Kidney (tissue), 14 donors: ENCODE results near the gene TRMT44. TPM values are rescaled to one million over a fixed set of nuclear protein-coding genes. Genes with fewer than 3 reads are reported as not detected.

Source experiments
- DNase-seq, 5 donors: peaks; one replicate each; pipeline ENCODE4 v3.0.0-alpha.2; 2013 to 2020
- FAIRE-seq: peaks from 2 replicates; lab custom pipeline; 2012; peaks lifted over from hg19 to GRCh38; lab: Jason Lieb, UNC
- H3K27ac ChIP-seq, 2 donors: one replicate each; pipeline ENCODE4 v1.7.0; 2013; ENCODE audit warnings: low read depth in 2 of 2, low read length in 2 of 2, inconsistent platforms in 1 of 2
- H3K27me3 ChIP-seq: one replicate; pipeline ENCODE4 v1.7.1; 2013; ENCODE audit warnings: low read length, inconsistent platforms; ENCODE audit not compliant: control insufficient read depth, insufficient read depth
- H3K36me3 ChIP-seq, 3 donors: one replicate each; pipeline versions ENCODE4 v1.7.0 to v1.7.1; 2013; ENCODE audit warnings: low read length in 3 of 3, control low read depth in 1 of 3, inconsistent platforms in 1 of 3; ENCODE audit not compliant: insufficient read depth in 3 of 3, control insufficient read depth in 2 of 3
- H3K4me1 ChIP-seq, 3 donors: one replicate each; pipeline versions ENCODE4 v1.7.0 to v1.7.1; 2013; ENCODE audit warnings: low read length in 3 of 3, inconsistent platforms in 1 of 3, low read depth in 1 of 3; ENCODE audit not compliant: control insufficient read depth in 2 of 3, insufficient read depth in 2 of 3
- H3K4me3 ChIP-seq, 3 donors: one replicate each; pipeline versions ENCODE4 v1.7.0 to v1.8.1; 2013; ENCODE audit warnings: low read length in 3 of 3, control low read depth in 1 of 3, inconsistent platforms in 1 of 3
- H3K9ac ChIP-seq, 3 donors: one replicate each; pipeline versions ENCODE4 v1.7.0 to v1.7.1; 2013; ENCODE audit warnings: low read length in 3 of 3, control low read depth in 1 of 3, inconsistent platforms in 1 of 3
- H3K9me3 ChIP-seq, 3 donors: one replicate each; pipeline versions ENCODE4 v1.7.0 to v1.7.1; 2013; ENCODE audit warnings: low read length in 3 of 3, control low read depth in 1 of 3, inconsistent platforms in 1 of 3; ENCODE audit not compliant: control insufficient read depth in 2 of 3, insufficient read depth in 1 of 3
- intact Hi-C: fragments of 100-400 bp; cut with DNase I; formaldehyde crosslinking; loops from one replicate; pipeline ENCODE4 v1.11.1; 2022
- polyA plus RNA-seq: library from polyadenylated mRNA; stranded (reverse); fragments of 350-450 nt; fragmentation: Illumina TruSeq; extraction: RNeasy Lipid Tissue Mini Kit (QIAGEN cat#74804); gene quantifications from one replicate; pipeline ENCODE4 v1.2.3, GENCODE V29; 2014; ENCODE audit warnings: low read depth, low replicate concordance; ENCODE audit not compliant: insufficient read depth
- total RNA-seq: library from RNA; stranded (reverse); fragmentation: NEBNext Ultra II Directional; extraction: Animal tissue kit (Norgen Biotek cat#: 25700); gene quantifications from one replicate; pipeline ENCODE4 v1.2.1, GENCODE V29; 2021
- TF ChIP-seq, protein P1 (sequence below): IDR thresholded peaks from 3 replicates; pipeline ENCODE4 v1.5.1; 2012; ENCODE audit warnings: mild to moderate bottlenecking, moderate library complexity, borderline replicate concordance; ENCODE audit not compliant: insufficient read depth; ENCODE audit errors: extremely low read depth
- donor health status: control.
- donor health status: control.
- donor health status: control.
- donor health status: control.
- donor health status: control.
- donor health status: DM: yes; HTN: yes; CAD: no.
- donor health status: Normal renal cell carcinoma (clear cell type).

Gene TRMT44
- total and polyA plus RNA-seq, 2 donors from 2014 or later, result 5.1 to 20.1 TPM

DNA sequence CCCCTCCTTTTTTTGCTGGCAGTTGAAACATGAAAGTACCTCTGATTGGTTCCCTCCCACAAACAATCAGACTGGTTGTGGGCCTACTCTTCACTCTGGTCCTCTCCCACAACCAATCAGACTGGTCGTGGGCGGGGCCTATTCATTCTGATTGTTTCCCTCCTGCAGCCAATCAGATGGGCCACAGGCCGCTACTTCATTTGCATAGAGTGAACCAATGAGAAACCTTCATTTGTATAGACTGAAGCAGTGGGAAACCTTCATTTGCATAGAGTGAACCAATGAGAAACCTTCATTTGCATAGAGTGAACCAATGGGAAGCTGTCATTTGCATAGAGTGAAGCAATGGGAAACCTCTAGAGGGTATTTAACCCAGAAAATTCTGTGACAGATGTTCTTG lies 55.2 kb downstream of the TRMT44 start:
- TF ChIP-seq, protein P1, sequence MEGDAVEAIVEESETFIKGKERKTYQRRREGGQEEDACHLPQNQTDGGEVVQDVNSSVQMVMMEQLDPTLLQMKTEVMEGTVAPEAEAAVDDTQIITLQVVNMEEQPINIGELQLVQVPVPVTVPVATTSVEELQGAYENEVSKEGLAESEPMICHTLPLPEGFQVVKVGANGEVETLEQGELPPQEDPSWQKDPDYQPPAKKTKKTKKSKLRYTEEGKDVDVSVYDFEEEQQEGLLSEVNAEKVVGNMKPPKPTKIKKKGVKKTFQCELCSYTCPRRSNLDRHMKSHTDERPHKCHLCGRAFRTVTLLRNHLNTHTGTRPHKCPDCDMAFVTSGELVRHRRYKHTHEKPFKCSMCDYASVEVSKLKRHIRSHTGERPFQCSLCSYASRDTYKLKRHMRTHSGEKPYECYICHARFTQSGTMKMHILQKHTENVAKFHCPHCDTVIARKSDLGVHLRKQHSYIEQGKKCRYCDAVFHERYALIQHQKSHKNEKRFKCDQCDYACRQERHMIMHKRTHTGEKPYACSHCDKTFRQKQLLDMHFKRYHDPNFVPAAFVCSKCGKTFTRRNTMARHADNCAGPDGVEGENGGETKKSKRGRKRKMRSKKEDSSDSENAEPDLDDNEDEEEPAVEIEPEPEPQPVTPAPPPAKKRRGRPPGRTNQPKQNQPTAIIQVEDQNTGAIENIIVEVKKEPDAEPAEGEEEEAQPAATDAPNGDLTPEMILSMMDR, result no peak

GRCh38 chr4:8497762-8498161 lies 57.2 kb downstream of the TRMT44 start:
- DNase-seq (no peak), FAIRE-seq (no peak)
- intact Hi-C loops, result no loop called here
- Histone ChIP-seq H3K9ac (no peak overlapping the region), H3K4me1 (no peaks in the 10 kb centered on the region), H3K27ac (no peak overlapping the region), H3K4me3 (no peak overlapping the region), H3K27me3 (no peaks in the 10 kb centered on the region), H3K9me3 (no peaks in the 10 kb centered on the region), H3K36me3 (no peaks in the 10 kb centered on the region)
- TF ChIP-seq, protein P1, result no peak

More for the DNA sequence above, 55.2 kb downstream of the TRMT44 start:
- intact Hi-C loops, result no loop called here
- FAIRE-seq, result no peak
- DNase-seq, result no peak
- no peak overlapping the region for H3K4me3 ChIP-seq
- H3K9ac ChIP-seq, result no peak overlapping the region
- H3K36me3 ChIP-seq, result no peaks in the 10 kb centered on the region
- H3K27me3 ChIP-seq, result no peaks in the 10 kb centered on the region
- no peaks in the 10 kb centered on the region for H3K9me3 ChIP-seq
- no peaks in the 10 kb centered on the region for H3K4me1 ChIP-seq
- H3K27ac ChIP-seq, result no peak overlapping the region

DNA sequence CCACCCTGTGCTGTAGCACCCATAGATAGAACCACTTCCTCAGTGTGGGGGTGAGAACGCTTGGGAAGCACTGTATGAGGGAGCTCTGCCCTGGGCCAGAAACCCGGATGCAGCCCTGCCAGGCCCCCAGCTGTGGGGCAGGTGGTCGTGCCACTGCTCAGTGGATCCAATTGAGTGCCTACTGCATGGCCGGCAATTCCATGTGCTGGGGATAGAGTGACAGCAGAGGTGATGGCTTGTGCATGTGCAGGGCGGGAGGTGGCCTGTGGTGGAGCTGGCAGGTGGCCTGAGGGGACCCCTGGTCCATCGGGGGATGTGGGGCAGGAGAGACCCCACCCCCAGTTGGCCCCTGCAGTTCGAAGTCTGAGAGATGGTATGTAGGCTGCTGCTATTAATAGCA lies 60.4 kb downstream of the TRMT44 start:
- Histone ChIP-seq H3K4me1 (peaks cover 0 to 5% (median 0%) of the 10 kb centered on the region in 3 donors), H3K9me3 (no peaks in the 10 kb centered on the region), H3K9ac (no peak overlapping the region), H3K27me3 (no peaks in the 10 kb centered on the region), H3K36me3 (no peaks in the 10 kb centered on the region), H3K27ac (no peak overlapping the region), H3K4me3 (no peak overlapping the region)
- intact Hi-C loops, result no loop called here
- FAIRE-seq, result no peak
- DNase-seq, result no peak
- TF ChIP-seq, protein P1, result no peak

- DNase-seq (no peak), FAIRE-seq (no peak)
- TF ChIP-seq, protein P1, result no peak
- Histone ChIP-seq H3K36me3 (no peaks in the 10 kb centered on the region), H3K27ac (no peak overlapping the region), H3K27me3 (no peaks in the 10 kb centered on the region), H3K4me1 (peaks cover 0 to 5% (median 0%) of the 10 kb centered on the region in 3 donors), H3K9me3 (no peaks in the 10 kb centered on the region), H3K9ac (no peak overlapping the region), H3K4me3 (no peak overlapping the region)
- intact Hi-C loops, result no loop called here
Observed at GRCh38 chr4:8501781-8502180, 61.2 kb downstream of the TRMT44 start.
